ENCODE measurements around the gene DYNC2H1. TPM values are rescaled to one million over a fixed set of nuclear protein-coding genes. Genes with fewer than 3 reads are reported as not detected.

DYNC2H1 gene
- total and polyA plus RNA-seq, 3 donors from 2014 or later, result 28.7 to 43.1 (median 31.5) TPM

Small RNAs within 50 kb of the gene (small RNA-seq; reads per million reads assigned to genes)
- gene AP003461.1, result 0 reads per million in 2 donors

Other genes starting within 250 kb of the DYNC2H1 start
- gene MMP12, start 234.4 kb upstream of the DYNC2H1 start, total RNA-seq, result under 1 TPM in 1 of 2 donors, not detected in 1; 0.25 TPM
- 0.61 TPM for gene MMP12, start 234.4 kb upstream of the DYNC2H1 start, polyA plus RNA-seq (ENCODE audit: insufficient read depth, low read depth, low replicate concordance)
- gene MMP13, start 153.7 kb upstream of the DYNC2H1 start, total RNA-seq, result under 1 TPM in 1 of 2 donors, not detected in 1; 0.31 TPM
- gene MMP13, start 153.7 kb upstream of the DYNC2H1 start, polyA plus RNA-seq (ENCODE audit: insufficient read depth, low read depth, low replicate concordance), result not detected
- gene DCUN1D5, start 17.3 kb upstream of the DYNC2H1 start, total RNA-seq, result 10 to 100 TPM; 62.5 to 70.8 TPM
- 37.3 TPM for gene DCUN1D5, start 17.3 kb upstream of the DYNC2H1 start, polyA plus RNA-seq (ENCODE audit: insufficient read depth, low read depth, low replicate concordance)